Neural cell (in vitro differentiated cells): ENCODE measurements around the gene LHPP. TPM values are rescaled to one million over a fixed set of nuclear protein-coding genes. Genes with fewer than 3 reads are reported as not detected.

Experiments
- H2AFZ ChIP-seq: fragments of 200-600, 300-800 bp; sonication (generic), shearing (Covaris generic); 2 replicates; pipeline ENCODE4 v1.6.0; 2014; ENCODE audit warnings: low read depth, mild to moderate bottlenecking, antibody characterized with exemption, low read length, moderate library complexity
- H3F3A ChIP-seq: fragments of 200-600 bp; shearing (Covaris generic); 2 replicates; pipeline ENCODE4 v1.6.1; 2016; ENCODE audit warnings: mild to moderate bottlenecking, moderate library complexity, mixed read lengths, antibody characterized with exemption, low read length; ENCODE audit not compliant: insufficient read depth, poor library complexity, severe bottlenecking
- H3K27ac ChIP-seq: fragments of 200-600, 300-800 bp; sonication (generic), shearing (Covaris generic); 2 replicates; pipeline ENCODE4 v1.5.1; 2014; ENCODE audit warnings: mild to moderate bottlenecking, low read length, moderate library complexity
- H3K27me3 ChIP-seq: fragments of 300-800, 200-600 bp; sonication (generic), shearing (Covaris generic); 2 replicates; pipeline ENCODE4 v1.6.0; 2014; ENCODE audit warnings: mild to moderate bottlenecking, low read depth, low read length, moderate library complexity; ENCODE audit not compliant: insufficient read depth
- H3K36me3 ChIP-seq: fragments of 300-800, 200-600 bp; sonication (generic), shearing (Covaris generic); 2 replicates; pipeline ENCODE4 v1.5.1; 2014; ENCODE audit warnings: mild to moderate bottlenecking, antibody characterized with exemption, low read length, moderate library complexity; ENCODE audit not compliant: insufficient read depth
- H3K4me2 ChIP-seq: fragments of 300-800, 200-600 bp; sonication (generic), shearing (Covaris generic); 2 replicates; pipeline ENCODE4 v1.6.0; 2014; ENCODE audit warnings: mild to moderate bottlenecking, low read length
- H3K4me3 ChIP-seq: fragments of 300-800, 200-600 bp; sonication (generic), shearing (Covaris generic); 2 replicates; pipeline ENCODE4 v1.5.1; 2014; ENCODE audit warnings: mild to moderate bottlenecking, low read length, moderate library complexity
- H3K79me2 ChIP-seq: fragments of 200-600 bp; shearing (Covaris generic); replicated peaks from 2 replicates; pipeline ENCODE4 v1.6.0; 2014; ENCODE audit warnings: mild to moderate bottlenecking, low read length, moderate library complexity; ENCODE audit not compliant: insufficient read depth
- H3K9ac ChIP-seq: fragments of 300-800, 200-600 bp; sonication (generic), shearing (Covaris generic); 2 replicates; pipeline ENCODE4 v1.6.1; 2016; ENCODE audit warnings: mild to moderate bottlenecking, low read length, mixed read lengths
- H3K9me2 ChIP-seq: fragments of 200-600 bp; shearing (Covaris generic); 2 replicates; pipeline ENCODE4 v1.6.1; 2016; ENCODE audit warnings: mild to moderate bottlenecking, low read length, mixed read lengths; ENCODE audit not compliant: insufficient read depth
- H3K9me3 ChIP-seq: fragments of 200-600, 300-800 bp; sonication (generic), shearing (Covaris generic); 2 replicates; pipeline ENCODE4 v1.6.1; 2016; ENCODE audit warnings: mild to moderate bottlenecking, mixed run types, low read length, moderate library complexity, mixed read lengths
- H4K20me1 ChIP-seq: fragments of 200-600 bp; shearing (Covaris generic); 2 replicates; pipeline ENCODE4 v1.6.1; 2016; ENCODE audit warnings: mild to moderate bottlenecking, mixed run types; ENCODE audit not compliant: insufficient read depth
- CTCF ChIP-seq: fragments of 450-650 bp; IDR thresholded peaks from 2 replicates; pipeline ENCODE4 v1.5.1; 2014; ENCODE audit warnings: antibody characterized with exemption, mild to moderate bottlenecking, moderate library complexity; ENCODE audit not compliant: poor library complexity, severe bottlenecking
- EP300 ChIP-seq: fragments of 450-650 bp; conservative IDR thresholded peaks from 2 replicates; pipeline ENCODE4 v1.6.1; 2014; ENCODE audit warnings: antibody characterized with exemption, mild to moderate bottlenecking, moderate library complexity; ENCODE audit not compliant: poor library complexity, severe bottlenecking
- EZH2 ChIP-seq: fragments of 200-600, 300-800 bp; shearing (Covaris generic), sonication (generic); IDR thresholded peaks from 2 replicates; pipeline ENCODE4 v1.6.1; 2014; ENCODE audit warnings: antibody characterized with exemption, low read length, borderline replicate concordance, mild to moderate bottlenecking; ENCODE audit not compliant: insufficient read depth, poor library complexity, severe bottlenecking
- MXI1 ChIP-seq: fragments of 450-650 bp; conservative IDR thresholded peaks from 2 replicates; pipeline ENCODE4 v1.6.1; 2014; ENCODE audit warnings: antibody characterized with exemption, mild to moderate bottlenecking; ENCODE audit not compliant: poor library complexity, severe bottlenecking
- POLR2AphosphoS5 ChIP-seq: IDR thresholded peaks from 2 replicates; pipeline ENCODE4 v1.6.1; 2012
- RAD21 ChIP-seq: fragments of 450-650 bp; conservative IDR thresholded peaks from 2 replicates; pipeline ENCODE4 v1.6.1; 2014; ENCODE audit warnings: antibody characterized with exemption, mild to moderate bottlenecking, moderate library complexity
- REST ChIP-seq: IDR thresholded peaks from 2 replicates; pipeline ENCODE4 v1.6.1; 2012; ENCODE audit warnings: borderline replicate concordance
- SMC3 ChIP-seq: fragments of 450-650 bp; conservative IDR thresholded peaks from 2 replicates; pipeline ENCODE4 v1.6.1; 2014; ENCODE audit warnings: antibody characterized with exemption, mild to moderate bottlenecking, moderate library complexity; ENCODE audit not compliant: poor library complexity
- TAF1 ChIP-seq: IDR thresholded peaks from 2 replicates; pipeline ENCODE4 v1.6.1; 2012; ENCODE audit warnings: low read depth
- polyA plus RNA-seq: library from polyadenylated mRNA; depleted of rRNA; stranded (reverse); fragments of >200 nt; gene quantifications from 2 replicates; pipeline ENCODE4 v1.2.3, GENCODE V29; 2014

LHPP gene
- polyA plus RNA-seq, 1 donor from 2014 or later, result 16.0 TPM

GRCh38 chr10:124450012-124450782 is 11.4 kb upstream of the LHPP start, which contains the start of gene NKX1-2:
TSS of gene NKX1-2 (minus strand) at chr10:124450035. CDS start at chr10:124449943, 92 bp downstream.
- H3K27ac ChIP-seq, result no peak within 1 kb of the TSS
- no peaks in the 10 kb centered on the region for H3K9me2 ChIP-seq
- H3K9ac ChIP-seq, result peak within 1 kb of the TSS; percentile 26
- H4K20me1 ChIP-seq, result no peaks in the 10 kb centered on the region
- no peaks in the 10 kb centered on the region for H3K9me3 ChIP-seq
- H3K4me3 ChIP-seq, result peak within 1 kb of the TSS; percentile 65
- H3K79me2 ChIP-seq, result no peaks in the 10 kb centered on the region
- H2AFZ ChIP-seq, result no peak within 1 kb of the TSS
- peak within 1 kb of the TSS; percentile 67 for H3K4me2 ChIP-seq
- H3K36me3 ChIP-seq, result no peaks in the 10 kb centered on the region
- TF ChIP-seq MXI1 (no peak), RAD21 (no peak), EP300 (no peak), EZH2 (no peak), SMC3 (no peak), POLR2AphosphoS5 (no peak), REST (no peak), TAF1 (no peak), CTCF (no peak)
- H3F3A ChIP-seq, result no peaks in the 10 kb centered on the region
- H3K27me3 ChIP-seq, result peaks cover 73% of the 10 kb centered on the region

- H3K9me3 ChIP-seq, result no peaks in the 10 kb centered on the region
- no peak overlapping the region for H3K27ac ChIP-seq
- no peak for TF ChIP-seq POLR2AphosphoS5
- no peak for TF ChIP-seq RAD21
- no peak for TF ChIP-seq EP300
- TF ChIP-seq CTCF, result no peak
- no peak for TF ChIP-seq MXI1
- TF ChIP-seq TAF1, result no peak
- no peak for TF ChIP-seq EZH2
- no peaks in the 10 kb centered on the region for H3F3A ChIP-seq
- no peaks in the 10 kb centered on the region for H4K20me1 ChIP-seq
- H3K4me2 ChIP-seq, result no peak overlapping the region
- H3K79me2 ChIP-seq, result no peaks in the 10 kb centered on the region
- peaks cover 67% of the 10 kb centered on the region for H3K27me3 ChIP-seq
- no peak overlapping the region for H3K9ac ChIP-seq
- H3K36me3 ChIP-seq, result no peaks in the 10 kb centered on the region
- H3K9me2 ChIP-seq, result no peaks in the 10 kb centered on the region
- H2AFZ ChIP-seq, result no peak overlapping the region
- peak overlapping the region; percentile 65 for H3K4me3 ChIP-seq
These were observed 10.9 kb upstream of the LHPP start for GRCh38 chr10:124450783-124451057.
